NK-92 treated with Interleukin-12 subunit alpha and Interleukin-12 subunit beta, amount 100 ng/mL, for 24 hours (cell line): Measurements from ENCODE around the gene DIP2C.
"Not testable (repeated sequence)": the region's sequence is repeated elsewhere in the genome, so short reads cannot be mapped to it uniquely, and the experiment has no call there.

Source experiments
- DNase-seq: peaks from one replicate; lab custom pipeline; 2025; lab: John Stamatoyannopoulos, UW

DIP2C gene

GRCh38 chr10:657816-658350 is 31.6 kb downstream of the DIP2C start:
- not testable (repeated sequence) for DNase-seq

- DNase-seq, result no peak
Measured at GRCh38 chr10:656883-657282, 32.6 kb downstream of the DIP2C start.

GRCh38 chr10:655184-655583 is 34.3 kb downstream of the DIP2C start:
- no peak for DNase-seq

- DNase-seq, result no peak
Measured at GRCh38 chr10:654647-654996, 34.8 kb downstream of the DIP2C start.

- DNase-seq, result no peak
Measured at GRCh38 chr10:653991-654646, 35.3 kb downstream of the DIP2C start.

GRCh38 chr10:652832-653459 is 36.5 kb downstream of the DIP2C start:
- not testable (repeated sequence) for DNase-seq

- no peak for DNase-seq
Measured at GRCh38 chr10:652233-652632, 37.2 kb downstream of the DIP2C start.

GRCh38 chr10:651692-652091 is 37.8 kb downstream of the DIP2C start:
- DNase-seq, result no peak

GRCh38 chr10:650886-651615 is 38.4 kb downstream of the DIP2C start:
- no peak for DNase-seq

GRCh38 chr10:650441-650851 is 39.0 kb downstream of the DIP2C start:
- DNase-seq, result no peak

GRCh38 chr10:649798-650440 is 39.5 kb downstream of the DIP2C start:
- DNase-seq, result no peak

GRCh38 chr10:649445-649797 is 40.0 kb downstream of the DIP2C start:
- DNase-seq, result no peak

GRCh38 chr10:647019-647418 is 42.4 kb downstream of the DIP2C start:
- DNase-seq, result not testable (repeated sequence)

- DNase-seq, result no peak
Measured at GRCh38 chr10:646118-646524, 43.3 kb downstream of the DIP2C start.

- no peak for DNase-seq
Measured at GRCh38 chr10:644943-645334, 44.5 kb downstream of the DIP2C start.

GRCh38 chr10:644076-644942 is 45.2 kb downstream of the DIP2C start:
- DNase-seq, result no peak

- no peak for DNase-seq
Measured at GRCh38 chr10:642186-642890, 47.1 kb downstream of the DIP2C start.

- no peak for DNase-seq
Measured at GRCh38 chr10:641149-642010, 48.1 kb downstream of the DIP2C start.

- no peak for DNase-seq
Measured at GRCh38 chr10:640673-641045, 48.8 kb downstream of the DIP2C start.
